OCI-LY1 (cell line): ENCODE results near the gene C22orf39.

Source experiments
- H2AFZ ChIP-seq: fragments of 200-600 bp; sonication (generic), shearing (Covaris generic); 2 replicates; pipeline ENCODE4 v1.6.0; 2014; ENCODE audit warnings: antibody characterized with exemption, mild to moderate bottlenecking, low read length
- H3F3A ChIP-seq: fragments of 200-600 bp; sonication (generic), shearing (Covaris generic); 2 replicates; pipeline ENCODE4 v1.6.0; 2014; ENCODE audit warnings: mild to moderate bottlenecking, antibody characterized with exemption, low read length, moderate library complexity; ENCODE audit not compliant: insufficient read depth
- H3K27ac ChIP-seq: fragments of 200-600 bp; sonication (generic); 2 replicates; pipeline ENCODE4 v1.5.1; 2014; ENCODE audit warnings: low read length, mixed run types, mild to moderate bottlenecking, low read depth; ENCODE audit not compliant: poor library complexity, severe bottlenecking
- H3K27me3 ChIP-seq: fragments of 200-600 bp; sonication (generic); 2 replicates; pipeline ENCODE4 v1.6.0; 2014; ENCODE audit warnings: antibody characterized with exemption, mild to moderate bottlenecking, low read length, moderate library complexity; ENCODE audit not compliant: insufficient read depth
- H3K36me3 ChIP-seq: fragments of 200-600 bp; sonication (generic); 2 replicates; pipeline ENCODE4 v1.6.1; 2014; ENCODE audit warnings: mild to moderate bottlenecking, antibody characterized with exemption, low read length, moderate library complexity, mixed read lengths; ENCODE audit not compliant: insufficient read depth
- H3K4me1 ChIP-seq: fragments of 200-600 bp; sonication (generic); 2 replicates; pipeline ENCODE4 v1.5.1; 2014; ENCODE audit warnings: mild to moderate bottlenecking, low read length, moderate library complexity; ENCODE audit not compliant: insufficient read depth, severe bottlenecking
- H3K4me2 ChIP-seq: fragments of 200-600 bp; sonication (generic), shearing (Covaris generic); 2 replicates; pipeline ENCODE4 v1.6.1; 2014; ENCODE audit warnings: low read length
- H3K4me3 ChIP-seq: fragments of 200-600 bp; sonication (generic); 2 replicates; pipeline ENCODE4 v1.5.1; 2014; ENCODE audit warnings: low read length, low read depth, mild to moderate bottlenecking, mixed read lengths; ENCODE audit not compliant: poor library complexity, severe bottlenecking
- H3K79me2 ChIP-seq: fragments of 200-600 bp; shearing (Covaris generic); 2 replicates; pipeline ENCODE4 v1.6.1; 2016; ENCODE audit warnings: mixed run types, low read length, mixed read lengths; ENCODE audit not compliant: insufficient read depth
- H3K9ac ChIP-seq: fragments of 200-600 bp; sonication (generic), shearing (Covaris generic); 2 replicates; pipeline ENCODE4 v1.6.1; 2014; ENCODE audit warnings: mild to moderate bottlenecking, low read length, mixed read lengths
- H3K9me2 ChIP-seq: fragments of 200-600 bp; sonication (generic), shearing (Covaris generic); 2 replicates; pipeline ENCODE4 v1.6.1; 2014; ENCODE audit warnings: low read depth, mild to moderate bottlenecking, low read length, mixed read lengths
- H3K9me3 ChIP-seq: fragments of 200-600 bp; shearing (Covaris generic); 2 replicates; pipeline ENCODE4 v1.6.1; 2014; ENCODE audit warnings: low read length, mixed read lengths
- H4K20me1 ChIP-seq: fragments of 200-600 bp; sonication (generic), shearing (Covaris generic); 2 replicates; pipeline ENCODE4 v1.6.0; 2016; ENCODE audit warnings: mild to moderate bottlenecking, low read length; ENCODE audit not compliant: insufficient read depth
- CTCF ChIP-seq: fragments of 200-600 bp; sonication (generic), shearing (Covaris generic); IDR thresholded peaks from 2 replicates; pipeline ENCODE4 v1.5.1; 2017; ENCODE audit warnings: mild to moderate bottlenecking, antibody characterized with exemption, low read length, moderate library complexity, mixed read lengths
- EZH2 ChIP-seq: fragments of 200-600 bp; sonication (generic), shearing (Covaris generic); IDR thresholded peaks from 2 replicates; pipeline ENCODE4 v1.8.0; 2017; ENCODE audit warnings: borderline replicate concordance, mixed run types, mild to moderate bottlenecking, antibody characterized with exemption, low read length, moderate library complexity, mixed read lengths

C22orf39 gene

DNA sequence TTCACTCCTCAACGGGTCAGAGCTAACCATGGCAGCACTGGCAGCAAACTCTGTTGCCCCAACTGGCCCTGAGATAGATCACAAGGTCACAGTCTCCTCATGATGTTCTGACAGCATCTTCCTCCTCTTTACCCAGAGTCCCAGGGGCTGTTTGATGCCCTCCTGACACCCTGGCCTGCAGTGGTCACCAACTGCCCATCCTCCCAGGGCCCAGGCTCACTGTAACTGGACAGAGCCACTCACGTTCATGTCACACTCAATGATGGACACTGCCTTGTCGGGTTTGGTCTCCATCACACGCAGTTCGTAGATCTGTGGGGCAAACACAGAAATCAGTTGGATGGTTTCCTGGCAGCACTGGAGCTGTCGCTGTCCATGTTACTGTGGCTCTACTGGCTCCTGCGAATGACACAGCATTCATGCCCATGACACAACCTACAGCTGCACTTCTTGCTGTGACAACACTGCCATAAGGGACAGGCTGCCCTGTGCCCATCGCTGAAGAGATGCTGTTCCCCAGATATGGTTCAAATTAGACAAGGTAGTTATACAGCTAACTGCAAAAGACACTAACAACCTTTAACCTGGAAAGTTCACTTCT lies 10.4 kb upstream of the C22orf39 start:
- Histone ChIP-seq H3K4me3 (no peak overlapping the region), H3K79me2 (no peaks in the 10 kb centered on the region), H3K9me3 (no peaks in the 10 kb centered on the region), H3F3A (no peaks in the 10 kb centered on the region), H4K20me1 (no peaks in the 10 kb centered on the region), H2AFZ (no peak overlapping the region), H3K27me3 (no peaks in the 10 kb centered on the region), H3K36me3 (peaks cover 90% of the 10 kb centered on the region), H3K4me1 (no peaks in the 10 kb centered on the region), H3K9me2 (no peaks in the 10 kb centered on the region), H3K4me2 (no peak overlapping the region), H3K9ac (no peak overlapping the region), H3K27ac (no peak overlapping the region)
- no peak for TF ChIP-seq CTCF
- no peak for TF ChIP-seq EZH2

DNA sequence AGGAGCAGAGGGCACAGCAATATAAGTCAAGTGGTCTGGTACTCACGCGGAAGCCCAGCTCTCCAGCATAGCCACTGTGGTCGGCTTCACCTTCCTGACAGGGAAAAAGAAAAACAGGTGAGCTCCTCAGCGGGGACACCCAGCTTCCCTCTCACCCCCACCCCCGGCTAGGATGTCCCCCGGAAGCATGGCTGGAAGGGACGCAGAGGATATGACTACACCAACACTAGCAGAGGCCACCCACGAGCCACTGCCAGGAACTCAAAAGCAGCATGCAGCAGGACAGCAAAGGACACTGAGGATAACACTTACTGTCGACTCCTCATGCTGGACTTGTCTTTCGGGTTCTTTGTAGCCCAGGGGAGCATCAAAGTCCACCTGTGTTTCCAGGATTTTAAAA lies 9.0 kb upstream of the C22orf39 start:
- Histone ChIP-seq H3K36me3 (peaks cover 91% of the 10 kb centered on the region), H3K9ac (no peak overlapping the region), H3K4me3 (no peak overlapping the region), H3K9me3 (no peaks in the 10 kb centered on the region), H3K4me2 (no peak overlapping the region), H3K79me2 (no peaks in the 10 kb centered on the region), H3K9me2 (no peaks in the 10 kb centered on the region), H4K20me1 (no peaks in the 10 kb centered on the region), H3F3A (no peaks in the 10 kb centered on the region), H2AFZ (no peak overlapping the region), H3K4me1 (no peaks in the 10 kb centered on the region), H3K27ac (no peak overlapping the region), H3K27me3 (no peaks in the 10 kb centered on the region)
- TF ChIP-seq EZH2 = no peak
- TF ChIP-seq CTCF = no peak

DNA sequence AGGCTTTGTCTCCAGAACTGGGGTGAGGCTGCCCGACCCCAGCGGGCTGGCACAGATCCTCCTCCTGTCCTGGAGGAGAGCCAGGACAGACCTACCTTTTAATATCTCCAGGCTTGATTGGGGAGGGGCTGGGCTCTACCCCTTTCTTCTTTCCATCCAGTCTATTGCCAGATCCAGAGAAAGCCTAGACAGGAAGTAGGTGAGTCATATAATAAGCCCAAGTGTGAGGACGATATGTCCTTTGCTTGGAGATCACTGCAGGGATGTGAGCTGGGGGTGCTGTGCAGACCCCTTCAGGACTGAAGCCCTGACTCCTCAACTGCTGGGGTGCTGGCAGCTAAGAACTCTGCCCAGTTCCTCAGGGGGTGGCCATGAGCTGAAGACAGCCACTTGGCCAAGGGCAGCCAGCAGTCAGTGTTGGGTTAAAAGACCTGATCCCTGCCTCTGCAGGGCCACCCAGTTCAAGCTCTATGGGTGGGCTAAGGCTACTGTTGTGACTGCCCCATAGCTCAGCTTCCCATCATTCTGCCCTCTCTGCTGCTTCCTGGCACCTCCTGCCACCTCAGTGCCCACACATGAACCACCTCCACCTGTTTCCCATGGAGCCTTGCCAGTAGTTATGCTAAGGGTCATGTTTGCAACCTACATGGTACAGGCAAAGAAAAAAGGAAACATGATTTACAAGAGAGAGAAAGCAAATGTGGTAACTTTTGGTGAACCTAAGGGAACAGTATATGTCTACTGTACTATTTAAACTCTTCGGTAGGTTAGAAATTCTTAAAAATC lies 8.3 kb upstream of the C22orf39 start:
- H3K9me2 ChIP-seq = no peaks in the 10 kb centered on the region
- H2AFZ ChIP-seq = no peak overlapping the region
- H3K9me3 ChIP-seq = no peaks in the 10 kb centered on the region
- H3K27ac ChIP-seq = no peak overlapping the region
- H3K9ac ChIP-seq = no peak overlapping the region
- H3K4me2 ChIP-seq = no peak overlapping the region
- H3F3A ChIP-seq = no peaks in the 10 kb centered on the region
- no peaks in the 10 kb centered on the region for H3K79me2 ChIP-seq
- H3K36me3 ChIP-seq = peaks cover 91% of the 10 kb centered on the region
- no peak overlapping the region for H3K4me3 ChIP-seq
- no peaks in the 10 kb centered on the region for H3K27me3 ChIP-seq
- TF ChIP-seq CTCF = no peak
- TF ChIP-seq EZH2 = no peak
- no peaks in the 10 kb centered on the region for H4K20me1 ChIP-seq
- no peaks in the 10 kb centered on the region for H3K4me1 ChIP-seq
